Measurements from ENCODE around the gene CCDC57.
"Not testable (repeated sequence)": the region's sequence is repeated elsewhere in the genome, so short reads cannot be mapped to it uniquely, and the experiment has no call there.

CCDC57 gene

GRCh38 chr17:82152556-82153294 is 59.9 kb downstream of the CCDC57 start:
- DNase-seq (ENCODE audit: low read depth) = no peak

DNA sequence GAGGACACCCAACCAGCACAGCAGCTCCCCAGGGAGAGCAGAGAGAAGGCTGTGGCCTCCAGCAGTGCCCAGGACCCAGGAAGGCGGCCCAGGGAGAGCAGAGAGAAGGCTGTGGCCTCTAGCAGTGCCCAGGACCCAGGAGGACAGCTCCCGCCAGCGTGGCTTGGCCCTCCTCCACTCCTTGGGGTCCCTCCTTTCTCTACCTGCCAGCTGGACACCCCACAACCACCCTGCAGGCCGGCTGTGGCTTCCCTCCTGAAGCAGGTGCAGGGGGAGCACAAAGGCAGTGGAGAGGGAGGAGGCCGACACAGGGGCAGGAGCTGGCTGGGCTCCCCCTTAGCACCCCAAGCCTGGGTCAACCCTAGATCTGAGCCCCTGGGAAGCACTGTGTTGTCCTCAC is 60.5 kb downstream of the CCDC57 start:
- no peak for DNase-seq (ENCODE audit: low read depth)

DNA sequence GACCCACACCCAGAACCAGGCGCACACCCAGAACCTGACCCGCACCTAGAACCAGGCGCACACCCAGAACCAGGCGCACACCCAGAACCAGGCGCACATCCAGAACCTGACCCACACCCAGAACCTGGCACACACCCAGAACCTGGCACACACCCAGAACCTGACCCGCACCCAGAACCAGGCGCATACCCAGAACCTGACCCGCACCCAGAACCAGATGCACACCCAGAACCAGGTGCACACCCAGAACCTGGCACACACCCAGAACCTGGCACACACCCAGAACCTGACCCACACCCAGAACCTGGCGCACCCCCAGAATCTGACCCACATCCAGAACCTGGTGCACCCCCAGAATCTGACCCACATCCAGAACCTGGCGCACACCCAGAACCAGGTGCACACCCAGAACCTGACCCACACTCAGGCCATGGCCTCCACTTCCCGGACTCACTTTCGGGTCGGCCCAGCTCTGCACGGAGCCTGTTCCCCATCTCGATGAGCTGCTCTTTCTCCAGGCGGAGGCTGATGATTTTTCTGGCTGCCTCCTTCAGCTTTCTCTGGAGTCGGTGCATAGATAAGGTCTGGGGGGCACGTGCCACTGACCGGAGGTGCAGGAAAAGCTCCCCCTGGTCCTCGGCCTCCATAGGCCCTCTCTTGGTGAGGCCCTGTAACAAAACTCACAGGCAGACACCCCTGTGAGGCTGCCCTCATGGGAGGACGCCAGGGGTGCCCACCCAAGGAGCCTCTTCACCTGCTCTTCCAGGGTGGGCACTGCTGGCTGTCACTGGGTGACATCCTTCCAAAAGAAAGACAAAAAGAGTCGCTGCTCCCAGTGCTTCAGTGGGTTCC is 61.3 kb downstream of the CCDC57 start:
- DNase-seq (ENCODE audit: low read depth) = no peak

DNA sequence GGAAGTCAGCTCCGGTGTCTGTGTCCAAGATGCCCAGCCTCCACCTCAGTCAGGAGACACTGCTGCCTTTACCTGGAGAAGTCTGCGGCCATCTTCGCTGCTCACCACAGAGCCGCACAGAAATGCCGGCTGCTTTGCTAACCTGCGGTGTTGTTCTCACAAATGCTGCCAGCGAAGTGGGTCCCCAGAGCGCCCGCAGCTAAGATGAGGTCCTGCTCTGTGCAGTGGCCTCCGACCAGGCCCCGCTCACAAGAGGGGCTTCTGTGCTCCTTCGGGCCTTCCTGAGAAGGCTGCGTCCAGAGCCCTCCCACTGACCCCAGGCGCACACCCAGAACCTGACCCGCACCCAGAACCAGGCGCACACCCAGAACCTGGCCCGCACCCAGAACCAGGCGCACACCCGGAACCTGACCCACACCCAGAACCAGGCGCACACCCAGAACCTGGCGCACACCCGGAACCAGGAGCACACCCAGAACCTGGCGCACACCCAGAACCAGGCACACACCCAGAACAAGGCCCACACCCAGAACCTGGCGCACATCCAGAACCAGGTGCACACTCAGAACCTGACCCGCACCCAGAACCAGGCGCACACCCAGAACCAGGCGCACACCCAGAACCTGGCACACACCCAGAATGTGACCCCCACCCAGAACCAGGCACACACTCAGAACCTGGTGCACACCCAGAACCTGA is 63.1 kb downstream of the CCDC57 start:
- no peak for DNase-seq (ENCODE audit: low read depth)

GRCh38 chr17:82148997-82149396 is 63.6 kb downstream of the CCDC57 start:
- DNase-seq (ENCODE audit: low read depth) = no peak

DNA sequence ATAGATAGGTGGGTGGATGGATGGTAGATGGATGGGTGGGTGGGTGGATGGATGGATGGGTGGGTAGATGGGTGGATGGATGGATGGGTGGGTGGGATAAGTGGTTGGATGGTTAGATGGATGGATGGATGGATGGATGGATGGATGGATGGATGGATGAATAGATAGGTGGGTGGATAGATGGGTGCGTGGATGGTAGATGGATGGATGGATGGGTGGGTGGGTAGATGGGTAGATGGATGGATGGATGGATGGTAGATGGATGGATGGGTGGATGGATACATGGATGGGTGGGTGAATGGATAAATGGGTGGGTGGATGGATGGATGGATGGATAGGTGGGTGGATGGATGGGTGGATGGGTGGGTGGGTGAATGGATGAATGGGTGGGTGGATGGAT is 64.6 kb downstream of the CCDC57 start:
- DNase-seq (ENCODE audit: low read depth) = no peak

DNA sequence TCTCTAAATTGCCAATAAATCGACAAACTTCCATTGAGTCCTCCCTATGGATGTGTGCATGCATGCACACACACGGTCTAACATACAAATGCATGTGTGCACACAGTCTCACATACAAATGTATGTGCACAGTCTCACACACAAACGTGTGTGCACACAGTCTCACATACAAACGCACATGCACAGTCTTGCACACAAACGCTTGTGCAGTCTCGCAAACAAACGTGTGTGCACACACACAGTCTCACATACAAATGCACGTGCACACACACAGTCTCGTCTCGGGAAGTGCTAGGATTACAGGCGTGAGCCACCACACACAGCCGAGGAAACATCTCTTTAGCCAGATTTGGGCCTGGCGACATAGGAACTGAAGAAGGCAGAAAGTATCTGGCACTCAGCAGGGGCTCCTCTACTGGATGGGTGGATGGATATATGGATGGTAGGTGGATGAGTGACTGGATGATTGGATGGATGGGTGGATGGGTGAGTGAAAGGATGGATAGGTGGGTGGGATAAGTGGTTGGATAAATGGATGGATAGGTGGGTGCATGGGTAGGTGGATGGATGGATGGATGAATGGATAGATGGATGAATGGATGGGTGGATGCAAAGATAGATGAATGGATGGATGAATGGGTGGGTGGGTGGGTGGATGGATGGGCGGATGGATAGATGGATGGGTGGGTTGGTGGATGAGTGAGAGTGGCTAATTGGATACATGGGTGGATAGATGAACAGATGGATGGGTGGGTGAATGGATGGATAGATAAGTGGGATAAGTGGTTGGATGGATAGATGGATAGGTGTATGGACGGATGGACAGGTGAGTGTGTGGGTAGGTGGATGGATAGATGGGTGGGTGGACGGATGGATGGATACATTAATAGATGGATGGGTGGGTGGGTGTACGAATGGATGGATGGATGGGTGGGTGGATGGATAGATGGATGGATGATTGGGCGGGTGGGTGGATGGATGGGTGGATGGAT is 65.7 kb downstream of the CCDC57 start:
- no peak for DNase-seq (ENCODE audit: low read depth)

DNA sequence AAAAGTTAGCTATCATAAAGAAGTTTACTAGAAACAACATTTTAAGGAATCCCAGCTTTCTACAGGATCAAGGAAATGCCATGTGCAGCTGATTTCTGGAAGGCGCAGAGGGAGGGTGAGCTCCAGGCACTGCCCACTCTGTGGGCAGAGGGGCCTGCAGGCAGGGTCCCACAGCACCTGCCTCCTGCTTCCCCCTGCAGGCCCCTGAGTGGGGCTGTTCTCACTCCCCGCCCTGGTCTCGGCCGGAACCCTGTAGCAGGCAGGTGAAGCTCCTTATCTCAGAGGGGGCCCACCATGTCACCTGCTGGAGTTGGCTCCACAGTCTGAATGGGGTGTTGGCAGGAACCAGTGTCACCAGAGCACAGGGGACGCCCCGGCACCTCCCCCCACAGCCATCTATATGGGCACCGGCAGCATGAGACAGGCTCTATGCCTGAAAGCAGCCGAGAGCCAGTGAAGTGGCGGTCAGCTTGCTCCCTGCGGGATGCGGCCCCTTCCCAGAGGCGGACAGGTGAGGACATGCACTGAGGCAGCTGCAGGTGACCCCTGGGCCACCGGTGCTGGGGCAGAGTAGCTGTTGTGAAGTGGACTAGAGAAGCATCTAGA is 67.0 kb downstream of the CCDC57 start:
- no peak for DNase-seq (ENCODE audit: low read depth)

- no peak for DNase-seq (ENCODE audit: low read depth)
Observed at GRCh38 chr17:82143333-82143732, 69.3 kb downstream of the CCDC57 start.

- not testable (repeated sequence) for DNase-seq (ENCODE audit: low read depth)
Observed at GRCh38 chr17:82139961-82140360, 72.7 kb downstream of the CCDC57 start.

DNA sequence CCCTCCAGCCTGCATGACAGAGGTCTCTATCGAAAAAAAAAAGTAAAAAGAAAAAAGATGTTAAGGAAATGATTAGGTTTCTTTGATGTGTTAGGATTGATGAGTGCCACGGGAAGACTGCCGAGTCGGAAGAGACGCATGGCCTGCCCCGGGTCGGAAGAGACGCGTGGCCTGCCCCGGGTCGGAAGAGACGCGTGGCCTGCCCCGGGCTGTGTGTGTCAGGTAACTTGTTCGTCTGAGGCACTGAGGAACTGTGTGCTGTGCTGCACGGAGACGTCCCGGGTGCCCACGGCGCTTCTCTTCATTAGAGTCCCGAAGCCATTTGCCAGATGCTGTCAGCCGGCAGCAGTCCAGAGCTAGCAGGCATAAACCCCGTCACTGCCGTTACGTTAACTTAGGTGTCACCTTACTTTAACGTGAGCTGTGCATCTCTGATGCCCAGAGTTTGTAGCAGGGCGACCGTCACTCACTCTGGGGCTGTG is 74.1 kb downstream of the CCDC57 start:
- no peak for DNase-seq (ENCODE audit: low read depth)

GRCh38 chr17:82134101-82134500 is 78.5 kb downstream of the CCDC57 start:
- DNase-seq (ENCODE audit: low read depth) = no peak

DNA sequence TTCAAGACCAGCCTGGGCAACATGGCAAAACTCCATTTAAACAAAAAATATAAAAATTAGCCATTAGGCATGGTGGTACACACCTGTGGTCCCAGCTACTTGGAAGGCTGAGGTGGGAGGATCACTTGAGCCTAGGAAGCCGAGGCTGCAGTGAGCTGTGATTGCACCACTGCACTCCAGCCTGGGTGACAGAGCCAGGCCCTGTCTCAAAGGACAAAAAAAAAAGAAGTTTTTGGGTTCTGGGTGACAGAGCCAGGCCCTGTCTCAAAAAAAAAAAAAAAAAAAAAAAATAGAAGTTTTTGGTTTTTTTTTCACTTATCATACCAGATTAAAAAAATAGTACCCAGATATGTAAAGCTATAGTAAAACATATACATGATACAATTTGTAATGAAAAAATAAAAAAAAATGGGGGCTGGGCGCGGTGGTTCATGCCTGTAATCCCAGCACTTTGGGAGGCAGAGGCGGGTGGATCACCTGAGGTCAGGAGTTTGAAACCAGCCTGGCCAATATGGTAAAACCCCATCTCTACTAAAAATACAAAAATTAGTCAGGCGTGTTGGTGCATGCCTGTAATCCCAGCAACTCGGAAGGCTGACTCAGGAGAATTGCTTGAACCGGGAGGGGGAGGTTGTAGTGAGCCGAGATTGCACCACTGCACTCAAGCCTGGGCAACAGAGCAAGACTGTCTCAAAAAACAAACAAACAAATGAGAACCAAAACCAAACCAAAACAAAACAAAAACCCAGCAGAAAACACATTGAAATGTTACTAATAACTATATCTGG is 79.3 kb downstream of the CCDC57 start:
- not testable (repeated sequence) for DNase-seq (ENCODE audit: low read depth)

GRCh38 chr17:82129095-82129494 is 83.5 kb downstream of the CCDC57 start:
- DNase-seq (ENCODE audit: low read depth) = no peak

DNA sequence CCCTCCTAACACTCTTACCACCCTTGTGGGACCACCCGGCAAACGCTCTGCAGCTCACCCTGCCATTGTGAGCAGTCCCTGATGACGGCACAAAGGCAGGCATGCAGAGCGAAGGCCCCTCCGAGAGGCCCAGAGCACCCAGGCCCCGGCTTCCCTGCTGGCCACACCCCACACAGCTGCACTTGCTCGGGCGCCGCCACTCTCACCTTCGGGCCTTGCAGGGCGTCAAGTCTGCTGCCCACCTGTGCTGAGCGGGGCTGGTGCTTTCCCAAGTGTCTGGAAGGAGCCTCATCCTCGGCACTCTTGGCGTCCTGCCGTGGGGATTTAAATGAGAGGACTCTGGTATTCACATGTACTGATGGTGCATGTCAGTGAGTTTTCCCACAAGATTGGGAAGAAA is 84.4 kb downstream of the CCDC57 start:
- no peak for DNase-seq (ENCODE audit: low read depth)

DNA sequence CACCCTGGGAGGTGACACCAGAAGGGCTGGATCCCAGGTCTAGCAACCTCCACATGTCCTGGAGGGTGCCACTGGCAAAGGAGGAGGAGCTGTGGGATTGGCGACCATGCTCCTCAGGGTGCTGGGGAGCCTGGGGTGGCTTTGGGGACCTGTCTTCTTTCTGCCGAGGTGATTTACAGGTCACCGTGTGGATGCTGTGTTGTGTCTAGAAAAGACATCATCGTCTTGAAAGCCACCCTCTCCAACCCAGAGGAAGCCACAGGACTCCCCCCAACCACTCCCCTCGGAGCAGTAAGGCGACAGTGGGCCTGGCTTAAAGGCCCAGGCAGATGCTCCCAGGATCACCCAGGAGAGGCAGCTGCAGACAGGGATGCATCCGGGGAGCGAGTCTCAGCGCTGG is 84.9 kb downstream of the CCDC57 start:
- no peak for DNase-seq (ENCODE audit: low read depth)

DNA sequence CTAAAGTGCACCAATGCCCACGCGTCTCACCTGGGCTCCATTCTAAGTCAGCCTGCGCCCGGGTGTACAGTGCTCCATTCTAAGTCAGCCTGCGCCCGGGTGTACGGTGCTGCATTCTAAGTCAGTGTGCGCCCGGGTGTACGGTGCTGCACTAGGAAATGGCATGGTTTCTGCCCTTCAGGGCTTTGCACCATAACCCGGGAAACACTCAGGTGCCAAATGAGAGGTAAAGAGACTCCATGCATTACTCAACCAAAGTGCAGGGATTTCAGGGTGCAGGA is 85.4 kb downstream of the CCDC57 start:
- DNase-seq (ENCODE audit: low read depth) = no peak

- DNase-seq (ENCODE audit: low read depth) = peak; percentile 55
Observed at GRCh38 chr17:82126556-82127314, 85.9 kb downstream of the CCDC57 start.

DNA sequence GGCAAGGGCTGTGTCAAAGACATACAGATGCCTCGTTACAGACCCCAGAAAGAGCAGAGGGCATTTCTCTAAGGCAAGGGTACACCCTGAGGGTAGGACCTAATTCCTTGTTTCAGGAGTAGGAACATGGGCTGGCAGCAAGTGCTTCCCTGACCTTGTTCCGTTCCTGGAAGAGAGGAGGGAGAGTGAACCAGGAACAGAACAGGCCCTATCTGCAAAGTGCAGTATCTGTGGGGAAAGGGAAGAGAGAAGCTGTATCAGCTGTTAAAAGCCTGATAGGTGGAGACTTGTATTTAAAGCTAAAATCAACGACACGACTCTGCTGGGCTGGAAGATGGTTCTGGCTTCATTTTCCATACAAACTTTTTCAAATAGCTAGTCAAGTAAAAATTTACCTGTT is 88.5 kb downstream of the CCDC57 start:
- DNase-seq (ENCODE audit: low read depth) = no peak
